Amniotic stem cell (primary cell): ENCODE results near the gene CDC42EP2.

ENCODE experiments used
- DNase-seq: peaks from one replicate; lab custom pipeline; 2025; lab: John Stamatoyannopoulos, UW

The CDC42EP2 gene

GRCh38 chr11:65298131-65298535 lies 16.5 kb upstream of the CDC42EP2 start:
- no peak for DNase-seq

- no peak for DNase-seq
Observed at GRCh38 chr11:65298655-65299179, 15.9 kb upstream of the CDC42EP2 start.

GRCh38 chr11:65300621-65301275 lies 13.9 kb upstream of the CDC42EP2 start:
- no peak for DNase-seq

- no peak for DNase-seq
Observed at GRCh38 chr11:65301491-65302329, 13.0 kb upstream of the CDC42EP2 start.

- no peak for DNase-seq
Observed at GRCh38 chr11:65303555-65303954, 11.1 kb upstream of the CDC42EP2 start.

- no peak for DNase-seq
Observed at GRCh38 chr11:65304110-65304509, 10.6 kb upstream of the CDC42EP2 start.

GRCh38 chr11:65304613-65305012 lies 10.1 kb upstream of the CDC42EP2 start:
- no peak for DNase-seq

GRCh38 chr11:65305501-65306268 lies 9.0 kb upstream of the CDC42EP2 start:
- no peak for DNase-seq

- DNase-seq, result no peak
Observed at GRCh38 chr11:65307298-65308229, 7.1 kb upstream of the CDC42EP2 start.

GRCh38 chr11:65308281-65308891 lies 6.3 kb upstream of the CDC42EP2 start:
- DNase-seq, result no peak

GRCh38 chr11:65309006-65309405 lies 5.7 kb upstream of the CDC42EP2 start:
- no peak for DNase-seq

- DNase-seq, result no peak
Observed at GRCh38 chr11:65310215-65310614, 4.5 kb upstream of the CDC42EP2 start.

- DNase-seq, result no peak
Observed at GRCh38 chr11:65310736-65311135, 3.9 kb upstream of the CDC42EP2 start.

GRCh38 chr11:65311170-65311678 lies 3.4 kb upstream of the CDC42EP2 start:
- no peak for DNase-seq

GRCh38 chr11:65315204-65315865 lies 669 bp downstream of the CDC42EP2 start:
- peak; percentile 59 for DNase-seq

- DNase-seq, result no peak
Observed at GRCh38 chr11:65315866-65316226, 1.2 kb downstream of the CDC42EP2 start.

- DNase-seq, result peak; percentile 85
Observed at GRCh38 chr11:65316227-65317024, 1.8 kb downstream of the CDC42EP2 start.

GRCh38 chr11:65317025-65317786 lies 2.5 kb downstream of the CDC42EP2 start:
- DNase-seq, result no peak
